Choroid plexus epithelial cell (primary cell): Measurements from ENCODE around the gene MAPK8IP2.

Experiments used
- DNase-seq: peaks from one replicate; pipeline ENCODE4 v3.0.0-alpha.2; 2010; ENCODE audit warnings: low read depth
- H3K4me3 ChIP-seq: 2 replicates; pipeline ENCODE4 v1.5.1; 2011; ENCODE audit warnings: low read depth, mild to moderate bottlenecking, control low read depth, low read length, moderate library complexity
- CTCF ChIP-seq: conservative IDR thresholded peaks from 2 replicates; pipeline ENCODE4 v1.5.1; 2011; ENCODE audit warnings: low read depth, mild to moderate bottlenecking, control low read depth, inconsistent platforms, low read length, moderate library complexity

MAPK8IP2 gene

GRCh38 chr22:50569896-50570535, 30.6 kb upstream of the MAPK8IP2 start:
- no peak overlapping the region for H3K4me3 ChIP-seq
- no peak for DNase-seq
- no peak for TF ChIP-seq CTCF

DNA sequence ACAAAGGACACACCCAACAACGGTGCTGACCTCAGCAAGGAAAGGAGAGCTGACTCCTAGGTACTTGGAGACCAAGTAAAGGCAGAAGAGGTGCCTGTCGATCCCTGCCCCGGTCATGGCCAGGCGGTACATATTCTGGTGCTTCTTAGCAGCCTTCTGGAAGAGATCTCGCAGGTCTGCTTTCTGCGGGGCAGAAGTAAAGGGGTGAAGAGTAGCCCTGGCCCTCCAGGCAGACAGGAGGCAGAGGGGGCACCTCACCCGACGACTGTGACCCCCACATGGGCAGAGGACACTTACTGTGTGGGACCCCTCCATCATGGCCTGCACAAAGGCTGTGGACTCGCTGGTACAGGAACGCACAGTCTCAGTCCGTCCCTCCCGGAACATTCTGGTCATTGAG, 29.7 kb upstream of the MAPK8IP2 start:
- TF ChIP-seq CTCF = no peak
- DNase-seq = no peak
- H3K4me3 ChIP-seq = no peak overlapping the region

DNA sequence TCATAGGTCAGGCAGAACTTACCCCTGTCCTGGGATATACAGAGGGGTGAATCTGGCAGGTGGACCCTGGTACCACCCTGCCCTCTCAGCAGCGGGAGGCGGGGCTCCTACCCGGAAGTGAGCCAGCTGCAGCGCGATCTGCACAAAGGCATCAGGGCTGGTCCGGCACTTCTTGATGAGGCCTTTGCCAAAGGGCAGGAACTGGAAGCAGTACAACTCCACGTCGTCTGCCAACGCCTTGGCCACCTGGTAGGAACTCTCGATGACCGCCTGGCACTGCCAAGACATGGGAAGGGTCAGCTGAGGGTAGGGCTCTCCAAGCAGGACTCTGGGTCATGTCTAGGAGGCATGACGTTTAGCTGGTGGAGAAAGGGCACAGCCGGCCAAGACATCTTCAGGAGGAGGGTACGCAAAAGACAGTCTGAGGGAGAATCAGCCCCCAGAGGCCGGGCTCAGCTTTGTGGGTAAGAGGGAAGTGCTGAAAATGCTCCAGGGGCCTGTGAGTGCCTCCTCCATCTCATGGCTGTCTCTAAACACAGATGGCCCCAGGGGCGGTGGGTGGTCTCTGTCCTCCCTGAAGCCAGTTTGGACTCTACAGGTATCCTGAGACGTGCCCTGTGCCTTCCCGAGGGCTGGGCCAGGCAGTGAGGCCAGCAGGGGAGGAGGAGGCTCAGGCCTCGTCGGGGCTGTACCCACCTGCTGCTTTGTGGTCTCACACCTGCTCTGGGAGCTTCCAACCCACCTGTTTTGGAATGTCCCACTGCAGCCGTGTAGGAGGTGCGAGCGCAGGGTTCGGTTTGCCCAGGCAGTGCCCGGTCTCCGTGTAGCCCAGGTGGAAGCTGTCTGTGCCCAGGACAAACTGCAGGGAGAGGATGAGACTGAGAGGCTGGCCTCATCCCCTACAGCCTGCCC, 29.1 kb upstream of the MAPK8IP2 start:
- TF ChIP-seq CTCF = no peak
- DNase-seq = no peak

GRCh38 chr22:50572965-50573364, 27.6 kb upstream of the MAPK8IP2 start:
- no peak overlapping the region for H3K4me3 ChIP-seq
- DNase-seq = no peak
- TF ChIP-seq CTCF = no peak

More for the DNA sequence above, 29.1 kb upstream of the MAPK8IP2 start:
- H3K4me3 ChIP-seq = no peak overlapping the region

DNA sequence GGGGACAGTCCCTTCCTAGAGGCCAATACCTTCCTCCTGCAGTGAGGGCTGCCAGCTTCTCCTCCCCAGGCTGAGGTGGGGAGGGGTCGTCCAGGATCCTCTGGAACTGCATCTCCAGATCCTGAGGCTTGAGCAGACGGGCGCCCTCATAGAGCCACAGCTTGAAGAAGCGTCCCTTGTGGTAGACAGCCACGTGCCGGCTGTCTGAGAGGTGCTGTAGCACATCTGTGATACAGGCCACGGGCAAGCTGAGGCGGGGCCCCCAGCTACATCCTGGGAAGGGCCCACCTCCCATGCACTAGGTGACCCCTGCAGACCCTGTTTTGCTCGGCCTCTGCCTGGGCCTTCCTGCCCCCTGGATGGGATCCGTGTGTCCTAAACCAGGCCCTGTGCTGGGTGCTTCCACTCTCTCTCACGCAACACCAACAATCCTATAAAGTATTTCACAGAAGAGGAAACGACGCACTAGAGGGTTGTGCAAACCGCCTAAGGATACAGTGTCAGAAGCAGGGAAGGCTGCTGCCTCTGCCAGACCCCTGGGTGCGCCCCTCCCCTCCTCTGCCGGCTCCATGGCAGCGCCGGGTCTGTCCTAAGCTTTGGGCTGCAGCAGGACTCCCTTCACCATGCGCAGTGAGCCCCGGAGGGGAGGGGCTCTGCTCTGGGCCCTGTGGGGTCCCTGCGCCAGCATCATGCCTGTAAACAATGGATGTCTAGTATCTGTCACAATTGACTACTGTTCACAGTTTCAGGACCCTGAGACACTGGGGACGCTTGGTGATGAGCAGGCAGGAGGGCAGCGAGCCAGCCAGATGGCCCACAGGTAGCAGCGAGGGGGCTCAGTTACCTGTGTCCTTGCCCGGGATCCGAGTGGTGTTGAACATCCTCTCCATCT, 26.9 kb upstream of the MAPK8IP2 start:
- no peak for DNase-seq
- no peak overlapping the region for H3K4me3 ChIP-seq
- TF ChIP-seq CTCF = no peak

- TF ChIP-seq CTCF = no peak
- H3K4me3 ChIP-seq = no peak overlapping the region
- no peak for DNase-seq
These were observed 26.2 kb upstream of the MAPK8IP2 start for GRCh38 chr22:50574383-50574755.
